Measurements from ENCODE around the gene MAP1A. TPM values are rescaled to one million over a fixed set of nuclear protein-coding genes. Genes with fewer than 3 reads are reported as not detected.

MAP1A gene
- total RNA-seq, 1 experiment from 2014 or later, result 1.9 TPM

- Histone ChIP-seq H3K9me3 (ENCODE audit: control insufficient read depth in 1 of 2, insufficient read depth in 1 of 2, low read depth in 1 of 2, low read length in 2 of 2) (no peaks in the 10 kb centered on the region), H3K9me2 (ENCODE audit: insufficient read depth) (no peaks in the 10 kb centered on the region), H3K4me1 (ENCODE audit: control insufficient read depth in 1 of 2, insufficient read depth in 2 of 2, low read length in 2 of 2) (no peaks in the 10 kb centered on the region), H3K4me3 (replicated peaks in 1 of 2; ENCODE audit: low read depth in 1 of 2, low read length in 2 of 2) (no peak overlapping the region), H4K20me1 (ENCODE audit: insufficient read depth) (no peaks in the 10 kb centered on the region), H3K79me2 (ENCODE audit: insufficient read depth, low read length) (no peaks in the 10 kb centered on the region), H3K9ac (ENCODE audit: low read length) (no peak overlapping the region), H3K36me3 (ENCODE audit: control insufficient read depth in 1 of 2, insufficient read depth in 2 of 2, low read length in 2 of 2) (no peaks in the 10 kb centered on the region), H3K27ac (ENCODE audit: low read depth, low read length) (no peak overlapping the region), H2AFZ (ENCODE audit: low read depth, low read length, poor library complexity, severe bottlenecking) (no peak overlapping the region), H3K27me3 (ENCODE audit: insufficient read depth, low read length) (no peaks in the 10 kb centered on the region), H3K4me2 (ENCODE audit: low read length) (no peak overlapping the region)
- DNase-seq (ENCODE audit: low read depth, low spot score), result no peak
- no TSS peak for BruUV-seq (replicated peaks)
- ChIA-PET CTCF (interaction anchor here (1.4 kb wide), 1 partner anchor 9 kb away, joined by 4 read pairs; no protein-coding TSS in a partner anchor), RAD21 (ENCODE audit: low non-redundant PET in 1 of 2, low total read pairs in 2 of 2, uncharacterized antibody in 2 of 2, unreplicated experiment in 2 of 2) (no interaction called here), POLR2A (no interaction called here)
- intact Hi-C loops (cut with micrococcal nuclease), result no loop called here
- TF ChIP-seq CTCF (IDR thresholded peaks at IDR 0.05 in 2 of 3, conservative IDR thresholded peaks at IDR 0.05 in 1 of 3; ENCODE audit: borderline replicate concordance in 1 of 3, insufficient read depth in 1 of 3, low read depth in 2 of 3, low read length in 2 of 3), result no peak
- no peak for TF ChIP-seq ZFX (IDR thresholded peaks at IDR 0.05)
- TF ChIP-seq JUND (IDR thresholded peaks at IDR 0.05), result no peak
- no peak for TF ChIP-seq CBX3 (IDR thresholded peaks at IDR 0.05; ENCODE audit: low read depth)
- TF ChIP-seq RAD21 (IDR thresholded peaks at IDR 0.05; ENCODE audit: low read depth), result no peak
- TF ChIP-seq YY1 (IDR thresholded peaks at IDR 0.05; ENCODE audit: extremely low read depth, insufficient replicate concordance, low read depth, low read length), result no peak
- TF ChIP-seq SP1 (IDR thresholded peaks at IDR 0.05; ENCODE audit: low read depth), result no peak
- no peak for TF ChIP-seq ZBTB33 (IDR thresholded peaks at IDR 0.05; ENCODE audit: extremely low read depth, insufficient replicate concordance, low read length)
- no peak for TF ChIP-seq CEBPB (IDR thresholded peaks at IDR 0.05; ENCODE audit: low read depth)
- TF ChIP-seq POLR2AphosphoS5 (IDR thresholded peaks at IDR 0.05; ENCODE audit: low read depth, low read length), result no peak
- no peak for TF ChIP-seq SIN3A (IDR thresholded peaks at IDR 0.05; ENCODE audit: low read depth)
- no peak for TF ChIP-seq ZNF274 (IDR thresholded peaks at IDR 0.05; ENCODE audit: low read depth, low read length)
- no peak for TF ChIP-seq ELF1 (IDR thresholded peaks at IDR 0.05; ENCODE audit: borderline replicate concordance, low read depth)
- no peak for TF ChIP-seq ATF3 (IDR thresholded peaks at IDR 0.05)
- no peak for ATAC-seq
Observed at GRCh38 chr15:43523646-43524045, 6.2 kb downstream of the MAP1A start.
